K562 (cell line): ENCODE results near the gene UBAC2. TPM values are rescaled to one million over a fixed set of nuclear protein-coding genes. Genes with fewer than 3 reads are reported as not detected.

Source experiments
- ATAC-seq: fragments of 200-7000 bp; cut with Tn5 transposase; 3 replicates; pipeline ENCODE4 v1.9.1; 2020; ENCODE audit warnings: moderate library complexity
- BruUV-seq: library from RNA; stranded (reverse); fragments of 400-500 nt; replicated peaks from 2 replicates; lab custom pipeline; 2021; lab: Mats Ljungman, UMichigan
- CTCF ChIA-PET: fragments of 300-600 bp; formaldehyde crosslinking; extraction: SDS; loops from one replicate; lab custom pipeline; 2021; ENCODE audit warnings: low intra/inter-chr PET ratio; lab: Yijun Ruan, JAX
- POLR2A ChIA-PET: fragments of 300-600, 350-650 bp; sonication (Branson Sonifier 250); formaldehyde crosslinking; extraction: SDS; loops from one replicate; lab custom pipeline; 2021; ENCODE audit warnings: antibody characterized with exemption, inconsistent platforms; lab: Yijun Ruan, JAX
- DNase-seq, 4 experiments: peaks; one replicate each; pipeline versions ENCODE4 v3.0.0 to v3.0.0-alpha.2; 2011 to 2018; ENCODE audit warnings: low spot score in 3 of 4, mixed read lengths in 3 of 4; ENCODE audit errors: extremely low read depth in 1 of 4
- FAIRE-seq: peaks from 2 replicates; lab custom pipeline; 2011; peaks lifted over from hg19 to GRCh38; lab: Jason Lieb, UNC
- H2AFZ ChIP-seq: 2 replicates; pipeline ENCODE4 v1.6.0; 2011; ENCODE audit warnings: low read depth, low read length, control low read depth, inconsistent platforms
- H3K27ac ChIP-seq: fragments of 200-600 bp; 3 replicates; pipeline ENCODE4 v1.8.0; 2011; ENCODE audit warnings: low read depth, mild to moderate bottlenecking, control low read depth, inconsistent platforms, low read length, moderate library complexity, mixed read lengths; ENCODE audit errors: extremely low read depth
- H3K27me3 ChIP-seq, 2 experiments: fragments of 300-600 bp in 1 of 2; 2 replicates in 1 of 2; 3 replicates in 1 of 2; pipeline versions ENCODE4 v1.6.0 to v1.8.0; 2011; ENCODE audit warnings: inconsistent platforms in 2 of 2, low read length in 2 of 2, mild to moderate bottlenecking in 1 of 2, mixed read lengths in 1 of 2, moderate library complexity in 1 of 2; ENCODE audit not compliant: control insufficient read depth in 2 of 2, insufficient read depth in 2 of 2
- H3K36me3 ChIP-seq: fragments of 300-600 bp; 3 replicates; pipeline ENCODE4 v1.8.0; 2011; ENCODE audit warnings: mild to moderate bottlenecking, low read length, inconsistent platforms; ENCODE audit not compliant: control insufficient read depth, insufficient read depth
- H3K4me1 ChIP-seq, 2 experiments: fragments of 200-600 bp in 1 of 2; replicated peaks in 1 of 2; 2 replicates in 1 of 2; 3 replicates in 1 of 2; pipeline versions ENCODE4 v1.5.1 to v1.8.0; 2011; ENCODE audit warnings: inconsistent platforms in 2 of 2, low read length in 2 of 2, mild to moderate bottlenecking in 1 of 2, mixed read lengths in 1 of 2, moderate library complexity in 1 of 2; ENCODE audit not compliant: control insufficient read depth in 2 of 2, insufficient read depth in 2 of 2
- H3K4me2 ChIP-seq: 2 replicates; pipeline ENCODE4 v1.6.1; 2011; ENCODE audit warnings: low read length, control low read depth, inconsistent platforms, mixed read lengths; ENCODE audit not compliant: insufficient read depth
- H3K4me3 ChIP-seq: fragments of 200-600 bp; sonication (generic), shearing (Covaris generic); 2 replicates; pipeline ENCODE4 v1.5.1; 2016; ENCODE audit warnings: control low read depth, inconsistent platforms
- H3K79me2 ChIP-seq: fragments of 200-600 bp; 3 replicates; pipeline ENCODE4 v1.8.0; 2011; ENCODE audit warnings: low read length, inconsistent platforms; ENCODE audit not compliant: control insufficient read depth, insufficient read depth
- H3K9ac ChIP-seq, 2 experiments: 2 replicates each; pipeline versions ENCODE4 v1.6.0 to v1.6.1; 2011; ENCODE audit warnings: low read depth in 2 of 2, low read length in 2 of 2, control low read depth in 1 of 2, inconsistent platforms in 1 of 2, mild to moderate bottlenecking in 1 of 2, mixed read lengths in 1 of 2; ENCODE audit not compliant: insufficient read depth in 1 of 2
- H3K9me1 ChIP-seq: one replicate; pipeline ENCODE4 v1.6.0; 2011; ENCODE audit warnings: inconsistent platforms, mild to moderate bottlenecking, low read length, moderate library complexity; ENCODE audit not compliant: control insufficient read depth, insufficient read depth
- H3K9me3 ChIP-seq: replicated peaks from 2 replicates; pipeline ENCODE4 v1.5.1; 2011; ENCODE audit warnings: low read depth, low read length, inconsistent platforms; ENCODE audit not compliant: control insufficient read depth, insufficient read depth
- H4K20me1 ChIP-seq: replicated peaks from 2 replicates; pipeline ENCODE4 v1.6.1; 2011; ENCODE audit warnings: low read length, inconsistent platforms, mixed read lengths; ENCODE audit not compliant: control insufficient read depth, insufficient read depth
- ARID1B ChIP-seq: fragments of 450-650 bp; IDR thresholded peaks from 2 replicates; pipeline ENCODE4 v1.6.1; 2016; ENCODE audit warnings: antibody characterized with exemption, mild to moderate bottlenecking, inconsistent platforms
- DPF2 ChIP-seq: fragments of 450-650 bp; IDR thresholded peaks from 2 replicates; pipeline ENCODE4 v1.6.1; 2016
- ESRRA ChIP-seq: fragments of 450-650 bp; IDR thresholded peaks from 2 replicates; pipeline ENCODE4 v1.6.1; 2014; ENCODE audit warnings: low read depth, mild to moderate bottlenecking, moderate library complexity, borderline replicate concordance
- FOXA3 ChIP-seq, 2 experiments: fragments of 450-650 bp in 1 of 2; sonication (generic) in 1 of 2; formaldehyde crosslinking; IDR thresholded peaks in 1 of 2; conservative IDR thresholded peaks in 1 of 2; 2 replicates each; pipeline versions ENCODE4 v1.4.0 to v1.8.0; 2020 to 2022; ENCODE audit warnings: mild to moderate bottlenecking in 2 of 2, missing genetic modification reagents in 1 of 2
- KAT8 ChIP-seq: fragments of 450-650 bp; IDR thresholded peaks from 2 replicates; pipeline ENCODE4 v1.6.1; 2016; ENCODE audit warnings: low read depth, mild to moderate bottlenecking
- NFIX ChIP-seq: fragments of 250-450 bp; sonication (Bioruptor Pico); IDR thresholded peaks from 2 replicates; pipeline ENCODE4 v1.4.0; 2020; ENCODE audit warnings: low read depth, mild to moderate bottlenecking, moderate library complexity
- NONO ChIP-seq, 2 experiments: fragments of 200-400 bp in 1 of 2; fragments of 450-650 bp in 1 of 2; formaldehyde crosslinking in 1 of 2; IDR thresholded peaks; 2 replicates each; pipeline ENCODE4 v1.6.1; 2017; ENCODE audit warnings: low read depth in 2 of 2, mild to moderate bottlenecking in 2 of 2, moderate library complexity in 2 of 2, low read length in 1 of 2
- OTX1 ChIP-seq: fragments of 450-650 bp; formaldehyde crosslinking; IDR thresholded peaks from 2 replicates; pipeline ENCODE4 v1.4.0; 2022; ENCODE audit warnings: mild to moderate bottlenecking
- RCOR1 ChIP-seq, 2 experiments: IDR thresholded peaks; 2 replicates each; pipeline ENCODE4 v1.6.1; 2012; ENCODE audit warnings: low read depth in 2 of 2, low read length in 2 of 2, borderline replicate concordance in 1 of 2, improper control_type of control experiment in 1 of 2
- SOX6 ChIP-seq: fragments of 450-650 bp; IDR thresholded peaks from 2 replicates; pipeline ENCODE4 v1.6.1; 2014; ENCODE audit warnings: mild to moderate bottlenecking
- SP1 ChIP-seq: sonication (generic); formaldehyde crosslinking; IDR thresholded peaks from 2 replicates; pipeline ENCODE4 v1.8.1; 2022; ENCODE audit warnings: mild to moderate bottlenecking, missing genetic modification reagents
- YY1 ChIP-seq, 3 experiments: IDR thresholded peaks; 2 replicates each; pipeline ENCODE4 v1.6.1; 2011; ENCODE audit warnings: low read length in 2 of 3, mild to moderate bottlenecking in 2 of 3, moderate library complexity in 2 of 3, borderline replicate concordance in 1 of 3, control low read depth in 1 of 3, low read depth in 1 of 3; ENCODE audit not compliant: insufficient read depth in 3 of 3, insufficient replicate concordance in 2 of 3, control insufficient read depth in 1 of 3, insufficient read length in 1 of 3; ENCODE audit errors: extremely low read depth in 1 of 3
- WGBS: fragments of 100-300 bp; shearing (Covaris generic); methylation state at CpG from one replicate; pipeline ENCODE4 v1.1.6; 2016; ENCODE audit warnings: low coverage, mixed read lengths; ENCODE audit not compliant: insufficient coverage; ENCODE audit errors: missing lambda C conversion rate; 5-methylcytosine and 5-hydroxymethylcytosine counted together
- in situ Hi-C: fragments of 300-500 bp; cut with MboI; formaldehyde crosslinking; loops from 4 replicates; pipeline ENCODE4 v1.15.0; 2018; ENCODE audit warnings: inconsistent platforms, mixed read lengths
- intact Hi-C: fragments of 100-400 bp; cut with micrococcal nuclease; formaldehyde crosslinking; loops from 2 replicates; pipeline ENCODE4 v1.14.2; 2022
- polyA plus RNA-seq, 8 experiments: library from polyadenylated mRNA; depleted of rRNA in 4 of 8; stranded (reverse) in 5 of 8; unstranded in 3 of 8; fragments of >200 nt; fragmentation: Nextera tagmentation in 2 of 8; fragmentation: Illumina TruSeq in 1 of 8; extraction: Ambion mirVana in 2 of 8; extraction: Trizol in 1 of 8; gene quantifications; 2 replicates each; pipeline versions ENCODE4 v1.2.1 to v1.2.3, GENCODE V29; 2011 to 2014; ENCODE audit warnings: inconsistent platforms in 1 of 8, missing spikeins in 1 of 8
- total RNA-seq, 7 experiments: library from RNA; depleted of rRNA in 6 of 7; stranded (reverse); fragments of >200 nt in 6 of 7; fragmentation: Illumina TruSeq in 2 of 7; extraction: Trizol in 2 of 7; gene quantifications; 2 replicates each; pipeline versions ENCODE4 v1.2.1 to v1.2.3, GENCODE V29; 2011 to 2021; ENCODE audit warnings: low replicate concordance in 1 of 7
- TF ChIP-seq, protein P1 (sequence below), 2 experiments: IDR thresholded peaks in 1 of 2; conservative IDR thresholded peaks in 1 of 2; 2 replicates each; pipeline ENCODE4 v1.6.1; 2016; ENCODE audit warnings: low read depth in 2 of 2, mild to moderate bottlenecking in 1 of 2, missing compliant biosample characterization in 1 of 2, missing genetic modification characterization in 1 of 2, moderate library complexity in 1 of 2
- TF ChIP-seq, protein P2 (sequence below): fragments of 450-650 bp; IDR thresholded peaks from 2 replicates; pipeline ENCODE4 v1.6.1; 2017; ENCODE audit warnings: antibody characterized with exemption

Gene UBAC2
- total and polyA plus RNA-seq, 9 of the 15 experiments (the other 6 are each of a cell fraction or from before 2014, with no cell fraction given), result 6.0 to 84.1 (median 32.3) TPM

DNA sequence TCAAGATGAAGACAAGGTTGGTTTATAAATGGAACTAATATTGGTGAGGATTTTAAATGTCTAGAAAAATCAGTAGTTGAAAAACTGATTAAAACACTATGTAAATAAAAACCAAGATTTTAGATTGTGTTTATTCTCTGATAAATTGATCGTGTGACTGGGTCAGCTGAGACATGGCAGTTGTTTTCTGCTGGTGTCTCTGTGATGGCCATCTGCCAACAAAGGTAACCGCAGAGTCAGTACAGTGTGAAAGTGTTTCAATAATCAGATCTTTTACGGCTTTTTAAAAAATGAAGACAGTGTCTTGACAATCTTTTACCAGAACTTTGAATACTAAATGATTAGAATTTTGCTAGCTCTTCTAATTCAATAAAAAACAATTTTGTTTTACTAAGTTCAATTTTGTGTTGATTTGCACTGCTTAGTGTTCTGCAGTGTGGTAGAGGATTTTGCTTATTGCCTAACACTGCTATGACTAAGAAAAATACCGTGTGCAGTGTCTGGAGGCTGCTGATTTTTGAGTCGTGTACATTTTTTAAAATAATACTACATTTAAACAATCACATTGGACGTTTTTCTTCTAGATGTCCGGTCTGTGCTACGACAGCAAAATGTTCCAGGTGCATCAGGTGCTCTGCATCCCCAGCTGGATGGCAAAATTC lies 139.2 kb downstream of the UBAC2 start:
- Histone ChIP-seq H4K20me1 (no peaks in the 10 kb centered on the region), H3K9me3 (no peaks in the 10 kb centered on the region), H3K4me2 (no peak overlapping the region), H3K9me1 (no peaks in the 10 kb centered on the region), H3K36me3 (peaks cover 39% of the 10 kb centered on the region; the same call in 2 of the 3 replicates), H3K9ac (no peak overlapping the region), H3K27me3 (no peaks in the 10 kb centered on the region), H3K27ac (peak overlapping the region; percentile 27; the same call in 1 of the 3 replicates), H3K4me3 (no peak overlapping the region), H3K4me1 (peaks cover 6 to 26% of the 10 kb centered on the region in 2 experiments; a peak in 4 of 5 replicates), H3K79me2 (no peaks in the 10 kb centered on the region), H2AFZ (no peak overlapping the region)
- ATAC-seq (peak; percentile 84), DNase-seq (peak; percentile 37 to 69 (median 44)), FAIRE-seq (peak; percentile 79)
- BruUV-seq, result no TSS peak
- intact Hi-C loops, result no loop called here
- in situ Hi-C loops, result no loop called here
- CTCF ChIA-PET, result no interaction called here
- POLR2A ChIA-PET, result no interaction called here
- 24% methylated on average over 8 of the region's 8 CpGs for WGBS
- TF ChIP-seq, protein P1, sequence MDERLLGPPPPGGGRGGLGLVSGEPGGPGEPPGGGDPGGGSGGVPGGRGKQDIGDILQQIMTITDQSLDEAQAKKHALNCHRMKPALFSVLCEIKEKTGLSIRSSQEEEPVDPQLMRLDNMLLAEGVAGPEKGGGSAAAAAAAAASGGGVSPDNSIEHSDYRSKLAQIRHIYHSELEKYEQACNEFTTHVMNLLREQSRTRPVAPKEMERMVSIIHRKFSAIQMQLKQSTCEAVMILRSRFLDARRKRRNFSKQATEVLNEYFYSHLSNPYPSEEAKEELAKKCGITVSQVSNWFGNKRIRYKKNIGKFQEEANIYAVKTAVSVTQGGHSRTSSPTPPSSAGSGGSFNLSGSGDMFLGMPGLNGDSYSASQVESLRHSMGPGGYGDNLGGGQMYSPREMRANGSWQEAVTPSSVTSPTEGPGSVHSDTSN (CRISPR knock-in tag; IDR thresholded peaks at IDR 0.05; ENCODE audit: low read depth), result no peak
- TF ChIP-seq, protein P1 (tag; conservative IDR thresholded peaks at IDR 0.05; ENCODE audit: low read depth), result no peak
- no peak for TF ChIP-seq OTX1 (CRISPR knock-in tag)
- peak; percentile 62 for TF ChIP-seq DPF2
- TF ChIP-seq RCOR1 (IDR thresholded peaks at IDR 0.05; ENCODE audit: borderline replicate concordance in 1 of 2, low read depth in 2 of 2, low read length in 2 of 2), result peak in 1 of 2 experiments; percentile 66; a peak in 1 of 4 replicates
- no peak for TF ChIP-seq YY1 (IDR thresholded peaks at IDR 0.05; ENCODE audit: borderline replicate concordance in 1 of 3, control insufficient read depth in 1 of 3, extremely low read depth in 1 of 3, insufficient read depth in 3 of 3, insufficient read length in 1 of 3, insufficient replicate concordance in 2 of 3, low read depth in 1 of 3, low read length in 2 of 3)
- peak; percentile 56; the same call in 1 of the 2 replicates for TF ChIP-seq ESRRA
- TF ChIP-seq NFIX (CRISPR knock-in tag), result peak; percentile 16; the same call in 1 of the 2 replicates
- peak in 1 of 2 experiments; percentile 32; a peak in 1 of 4 replicates for TF ChIP-seq FOXA3 (CRISPR knock-in tag; conservative IDR thresholded peaks at IDR 0.05 in 1 of 2, IDR thresholded peaks at IDR 0.05 in 1 of 2)
- TF ChIP-seq NONO (IDR thresholded peaks at IDR 0.05; ENCODE audit: low read depth in 2 of 2, low read length in 1 of 2), result no peak
- TF ChIP-seq ARID1B, result peak; percentile 41
- TF ChIP-seq SOX6, result 0 out of 2 replicates have a peak, but pooled peaks have one; percentile 47
- no peak for TF ChIP-seq KAT8
- no peak for TF ChIP-seq SP1 (CRISPR knock-in tag)
- TF ChIP-seq, protein P2, sequence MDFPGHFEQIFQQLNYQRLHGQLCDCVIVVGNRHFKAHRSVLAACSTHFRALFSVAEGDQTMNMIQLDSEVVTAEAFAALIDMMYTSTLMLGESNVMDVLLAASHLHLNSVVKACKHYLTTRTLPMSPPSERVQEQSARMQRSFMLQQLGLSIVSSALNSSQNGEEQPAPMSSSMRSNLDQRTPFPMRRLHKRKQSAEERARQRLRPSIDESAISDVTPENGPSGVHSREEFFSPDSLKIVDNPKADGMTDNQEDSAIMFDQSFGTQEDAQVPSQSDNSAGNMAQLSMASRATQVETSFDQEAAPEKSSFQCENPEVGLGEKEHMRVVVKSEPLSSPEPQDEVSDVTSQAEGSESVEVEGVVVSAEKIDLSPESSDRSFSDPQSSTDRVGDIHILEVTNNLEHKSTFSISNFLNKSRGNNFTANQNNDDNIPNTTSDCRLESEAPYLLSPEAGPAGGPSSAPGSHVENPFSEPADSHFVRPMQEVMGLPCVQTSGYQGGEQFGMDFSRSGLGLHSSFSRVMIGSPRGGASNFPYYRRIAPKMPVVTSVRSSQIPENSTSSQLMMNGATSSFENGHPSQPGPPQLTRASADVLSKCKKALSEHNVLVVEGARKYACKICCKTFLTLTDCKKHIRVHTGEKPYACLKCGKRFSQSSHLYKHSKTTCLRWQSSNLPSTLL, result no peak
